ENCODE results near the gene MIF. TPM values are rescaled to one million over a fixed set of nuclear protein-coding genes. Genes with fewer than 3 reads are reported as not detected.
A peak's percentile ranks its signal among the peaks of the same experiment; 100 is the strongest.
"Not testable (repeated sequence)": the region's sequence is repeated elsewhere in the genome, so short reads cannot be mapped to it uniquely, and the experiment has no call there.

The MIF gene
- total and polyA plus RNA-seq, 8 donors, result 139 to 467 (median 211) TPM

DNA sequence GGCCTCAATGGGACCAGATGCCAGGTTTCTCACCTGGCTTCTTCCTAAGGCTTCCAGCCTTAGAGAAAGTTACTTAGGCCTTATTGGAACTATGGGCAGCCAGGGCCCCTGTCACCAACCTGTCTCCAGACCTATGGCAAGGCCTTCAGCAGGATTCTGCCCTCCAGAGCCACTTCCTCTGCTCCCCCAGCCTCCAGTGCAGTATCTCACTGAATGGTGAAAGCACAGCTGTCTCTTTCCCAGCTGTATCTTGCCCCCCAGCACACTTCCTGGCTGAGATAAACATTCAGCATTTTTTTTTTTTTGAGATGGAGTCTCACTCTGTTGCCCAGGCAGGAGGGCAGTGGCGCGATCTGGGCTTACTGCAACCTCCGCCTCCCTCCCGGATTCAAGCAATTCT, 35.0 kb upstream of the MIF start:
- no peak for DNase-seq
- no peaks in the 10 kb centered on the region for H3K36me3 ChIP-seq
- intact Hi-C loops (cut with DNase I), result no loop called here
- H3K27ac ChIP-seq, result no peak overlapping the region
- ATAC-seq, result no peak
- H3K27me3 ChIP-seq, result no peaks in the 10 kb centered on the region
- H3K9me3 ChIP-seq, result no peaks in the 10 kb centered on the region
- TF ChIP-seq, protein P1, sequence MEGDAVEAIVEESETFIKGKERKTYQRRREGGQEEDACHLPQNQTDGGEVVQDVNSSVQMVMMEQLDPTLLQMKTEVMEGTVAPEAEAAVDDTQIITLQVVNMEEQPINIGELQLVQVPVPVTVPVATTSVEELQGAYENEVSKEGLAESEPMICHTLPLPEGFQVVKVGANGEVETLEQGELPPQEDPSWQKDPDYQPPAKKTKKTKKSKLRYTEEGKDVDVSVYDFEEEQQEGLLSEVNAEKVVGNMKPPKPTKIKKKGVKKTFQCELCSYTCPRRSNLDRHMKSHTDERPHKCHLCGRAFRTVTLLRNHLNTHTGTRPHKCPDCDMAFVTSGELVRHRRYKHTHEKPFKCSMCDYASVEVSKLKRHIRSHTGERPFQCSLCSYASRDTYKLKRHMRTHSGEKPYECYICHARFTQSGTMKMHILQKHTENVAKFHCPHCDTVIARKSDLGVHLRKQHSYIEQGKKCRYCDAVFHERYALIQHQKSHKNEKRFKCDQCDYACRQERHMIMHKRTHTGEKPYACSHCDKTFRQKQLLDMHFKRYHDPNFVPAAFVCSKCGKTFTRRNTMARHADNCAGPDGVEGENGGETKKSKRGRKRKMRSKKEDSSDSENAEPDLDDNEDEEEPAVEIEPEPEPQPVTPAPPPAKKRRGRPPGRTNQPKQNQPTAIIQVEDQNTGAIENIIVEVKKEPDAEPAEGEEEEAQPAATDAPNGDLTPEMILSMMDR (IDR thresholded peaks at IDR 0.05), result no peak
- peaks cover 3 to 20% of the 10 kb centered on the region in 2 donors for H3K4me1 ChIP-seq
- no peak overlapping the region for H3K4me3 ChIP-seq

DNA sequence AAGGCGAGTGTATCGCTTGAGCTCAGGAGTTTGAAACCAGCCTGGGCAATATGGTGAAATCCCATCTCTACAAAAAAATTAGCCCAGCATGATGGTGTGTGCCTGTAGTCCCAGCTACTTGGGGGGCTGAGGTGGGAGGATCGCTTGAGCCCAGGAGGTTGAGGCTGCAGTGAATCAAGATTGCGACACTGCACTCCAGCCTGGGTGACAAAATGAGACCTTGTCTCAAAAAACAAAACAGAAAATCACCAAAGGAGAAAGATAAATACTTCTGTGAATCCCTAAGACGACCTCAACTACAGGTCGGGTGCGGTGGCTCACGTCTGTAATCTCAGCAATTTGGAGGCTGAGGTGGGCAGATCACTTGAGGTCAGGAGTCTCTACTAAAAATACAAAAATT, 34.0 kb upstream of the MIF start:
- H3K36me3 ChIP-seq; intact Hi-C loops (cut with DNase I); H3K9me3 ChIP-seq; H3K27ac ChIP-seq; DNase-seq; H3K4me3 ChIP-seq; H3K27me3 ChIP-seq; ATAC-seq: not testable (repeated sequence)
- peaks cover 3 to 20% of the 10 kb centered on the region in 2 donors for H3K4me1 ChIP-seq

- Histone ChIP-seq H3K27ac (no peak overlapping the region), H3K36me3 (no peaks in the 10 kb centered on the region), H3K4me3 (no peak overlapping the region), H3K27me3 (no peaks in the 10 kb centered on the region), H3K4me1 (peaks cover 3 to 11% of the 10 kb centered on the region in 2 donors), H3K9me3 (no peaks in the 10 kb centered on the region)
- no peak for ATAC-seq
- TF ChIP-seq, protein P1 (IDR thresholded peaks at IDR 0.05), result peak; percentile 15 to 30
- peak in 1 of 4 donors; percentile 49 for DNase-seq
- intact Hi-C loops (cut with DNase I), result no loop called here
Measured at GRCh38 chr22:23862103-23862502, 32.1 kb upstream of the MIF start.

- H3K4me3 ChIP-seq; H3K27me3 ChIP-seq; H3K9me3 ChIP-seq; H3K4me1 ChIP-seq; intact Hi-C loops (cut with DNase I); H3K27ac ChIP-seq; H3K36me3 ChIP-seq; ATAC-seq; DNase-seq: not testable (repeated sequence)
Measured at GRCh38 chr22:23864499-23865154, 29.6 kb upstream of the MIF start.

- Histone ChIP-seq H3K4me3 (no peak overlapping the region), H3K27ac (no peak overlapping the region), H3K4me1 (no peaks in the 10 kb centered on the region), H3K27me3 (no peaks in the 10 kb centered on the region), H3K9me3 (no peaks in the 10 kb centered on the region), H3K36me3 (no peaks in the 10 kb centered on the region)
- no peak for DNase-seq
- intact Hi-C loops (cut with DNase I), result no loop called here
- TF ChIP-seq, protein P1 (IDR thresholded peaks at IDR 0.05), result no peak
- peak; percentile 84 for ATAC-seq
Measured at GRCh38 chr22:23868580-23868979, 25.6 kb upstream of the MIF start.

GRCh38 chr22:23874871-23875270, 19.3 kb upstream of the MIF start:
- no peak overlapping the region for H3K27ac ChIP-seq
- no peak for ATAC-seq
- no peak overlapping the region for H3K4me3 ChIP-seq
- H3K9me3 ChIP-seq, result no peaks in the 10 kb centered on the region
- peaks cover 0 to 13% of the 10 kb centered on the region in 2 donors for H3K36me3 ChIP-seq
- no peaks in the 10 kb centered on the region for H3K4me1 ChIP-seq
- no peaks in the 10 kb centered on the region for H3K27me3 ChIP-seq
- intact Hi-C loops (cut with DNase I), result no loop called here
- TF ChIP-seq, protein P1 (IDR thresholded peaks at IDR 0.05), result no peak
- no peak for DNase-seq

Measured in left lung (tissue), 10 donors.